Lung (tissue), 12 donors: Measurements from ENCODE around the gene NTRK2. TPM values are rescaled to one million over a fixed set of nuclear protein-coding genes. Genes with fewer than 3 reads are reported as not detected.

Experiments used
- ATAC-seq: fragments of 200-7000 bp; cut with Tn5 transposase; one replicate; pipeline ENCODE4 v1.9.1; 2020; ENCODE audit warnings: moderate number of reproducible peaks; ENCODE audit not compliant: insufficient read depth, low FRiP score
- DNase-seq, 3 donors: peaks; one replicate each; pipeline ENCODE4 v3.0.0-alpha.2; 2013 to 2017
- H3K27ac ChIP-seq, 2 donors: one replicate each; pipeline ENCODE4 v1.5.1; 2013; ENCODE audit warnings: mild to moderate bottlenecking in 2 of 2, moderate library complexity in 2 of 2, control low read depth in 1 of 2, inconsistent platforms in 1 of 2, low read depth in 1 of 2, low read length in 1 of 2
- H3K27me3 ChIP-seq, 3 donors: one replicate each; pipeline ENCODE4 v1.5.1; 2013; ENCODE audit warnings: low read length in 2 of 3; ENCODE audit not compliant: control insufficient read depth in 3 of 3, insufficient read depth in 3 of 3
- H3K36me3 ChIP-seq, 4 donors: one replicate each; pipeline ENCODE4 v1.5.1; 2013; ENCODE audit warnings: low read length in 4 of 4, mild to moderate bottlenecking in 1 of 4, moderate library complexity in 1 of 4; ENCODE audit not compliant: control insufficient read depth in 4 of 4, insufficient read depth in 4 of 4
- H3K4me1 ChIP-seq, 5 donors: one replicate each; pipeline ENCODE4 v1.5.1; 2013; ENCODE audit warnings: low read length in 5 of 5, mild to moderate bottlenecking in 2 of 5, moderate library complexity in 1 of 5; ENCODE audit not compliant: control insufficient read depth in 5 of 5, insufficient read depth in 5 of 5
- H3K4me3 ChIP-seq: one replicate; pipeline ENCODE4 v1.5.1; 2013; ENCODE audit warnings: mild to moderate bottlenecking, control low read depth, moderate library complexity
- H3K9ac ChIP-seq, 2 donors: one replicate each; pipeline ENCODE4 v1.5.1; 2013; ENCODE audit warnings: low read length in 2 of 2, control low read depth in 1 of 2; ENCODE audit not compliant: insufficient read depth in 1 of 2
- H3K9me3 ChIP-seq, 4 donors: one replicate each; pipeline ENCODE4 v1.5.1; 2013; ENCODE audit warnings: low read length in 3 of 4, mild to moderate bottlenecking in 1 of 4, moderate library complexity in 1 of 4; ENCODE audit not compliant: control insufficient read depth in 4 of 4, insufficient read depth in 3 of 4
- WGBS, 2 donors: extraction: QIAGEN DNeasy Blood & Tissue Kit; methylation state at CpG; one replicate each; pipeline ENCODE4 v1.1.7; 2013; 5-methylcytosine and 5-hydroxymethylcytosine counted together
- polyA plus RNA-seq, 2 donors: library from polyadenylated mRNA; stranded (reverse); fragments of 200-250 nt; gene quantifications; one replicate each; pipeline ENCODE4 v1.2.1, GENCODE V29; 2013
- total RNA-seq, 2 donors: library from RNA; depleted of rRNA in 1 of 2; stranded (reverse); fragments of >200 nt in 1 of 2; gene quantifications; one replicate each; pipeline ENCODE4 v1.2.1, GENCODE V29; 2014 to 2021
- TF ChIP-seq, protein P1 (sequence below): IDR thresholded peaks from 2 replicates; pipeline ENCODE4 v1.5.1; 2012; ENCODE audit warnings: mild to moderate bottlenecking; ENCODE audit errors: control extremely low read depth, extremely low read depth
- donor health status: control.
- donor health status: control.
- donor health status: Bipolar disorder and iron deficiency.
- donor health status: healthy.
- donor health status: DM: yes; HTN: yes; CAD: no.

Gene NTRK2
- total and polyA plus RNA-seq, 4 donors: 0.33 to 14.4 (median 3.3) TPM

DNA sequence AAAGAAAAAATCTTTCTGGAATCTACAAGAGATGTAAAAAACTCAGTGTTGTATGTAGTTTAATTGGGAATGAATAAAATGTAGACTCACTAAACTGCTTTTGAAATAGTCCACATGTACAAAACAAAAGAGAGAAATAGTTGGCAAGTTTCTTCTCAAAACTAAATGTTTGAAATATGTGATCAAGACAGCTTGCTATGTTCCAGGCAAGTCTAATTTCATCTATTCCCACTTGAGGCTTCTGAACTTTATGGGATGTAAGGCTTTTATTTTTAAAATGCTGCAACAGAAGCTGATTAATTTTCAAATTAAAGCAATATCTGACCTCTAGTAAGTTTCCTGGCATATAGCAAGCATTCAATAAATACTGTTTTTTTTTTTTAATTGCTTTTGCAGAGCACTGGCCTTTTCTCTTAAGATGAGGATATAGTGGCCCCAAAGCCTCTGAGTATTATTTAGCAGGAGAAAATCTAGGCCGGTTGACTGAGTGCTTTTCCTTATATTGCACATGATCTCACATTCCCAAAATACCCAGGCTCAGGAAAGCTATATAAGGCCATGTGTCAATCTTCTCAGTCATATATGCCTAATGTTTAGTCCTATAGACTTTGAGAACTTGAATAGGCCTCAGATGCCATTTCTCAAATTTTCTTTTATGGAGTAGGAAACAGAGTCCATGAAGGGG, 183.2 kb downstream of the NTRK2 start:
- ATAC-seq (no peak), DNase-seq (no peak)
- Histone ChIP-seq H3K4me1 (peaks cover 0 to 6% (median 5%) of the 10 kb centered on the region in 5 donors), H3K27me3 (peaks cover 0 to 4% (median 0%) of the 10 kb centered on the region in 3 donors), H3K27ac (no peak overlapping the region), H3K9ac (no peak overlapping the region), H3K9me3 (no peaks in the 10 kb centered on the region), H3K4me3 (no peak overlapping the region), H3K36me3 (no peaks in the 10 kb centered on the region)
- TF ChIP-seq, protein P1, sequence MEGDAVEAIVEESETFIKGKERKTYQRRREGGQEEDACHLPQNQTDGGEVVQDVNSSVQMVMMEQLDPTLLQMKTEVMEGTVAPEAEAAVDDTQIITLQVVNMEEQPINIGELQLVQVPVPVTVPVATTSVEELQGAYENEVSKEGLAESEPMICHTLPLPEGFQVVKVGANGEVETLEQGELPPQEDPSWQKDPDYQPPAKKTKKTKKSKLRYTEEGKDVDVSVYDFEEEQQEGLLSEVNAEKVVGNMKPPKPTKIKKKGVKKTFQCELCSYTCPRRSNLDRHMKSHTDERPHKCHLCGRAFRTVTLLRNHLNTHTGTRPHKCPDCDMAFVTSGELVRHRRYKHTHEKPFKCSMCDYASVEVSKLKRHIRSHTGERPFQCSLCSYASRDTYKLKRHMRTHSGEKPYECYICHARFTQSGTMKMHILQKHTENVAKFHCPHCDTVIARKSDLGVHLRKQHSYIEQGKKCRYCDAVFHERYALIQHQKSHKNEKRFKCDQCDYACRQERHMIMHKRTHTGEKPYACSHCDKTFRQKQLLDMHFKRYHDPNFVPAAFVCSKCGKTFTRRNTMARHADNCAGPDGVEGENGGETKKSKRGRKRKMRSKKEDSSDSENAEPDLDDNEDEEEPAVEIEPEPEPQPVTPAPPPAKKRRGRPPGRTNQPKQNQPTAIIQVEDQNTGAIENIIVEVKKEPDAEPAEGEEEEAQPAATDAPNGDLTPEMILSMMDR: no peak
- WGBS, 2 donors: 78 to 96% methylated on average over 1 of the region's 1 CpG

DNA sequence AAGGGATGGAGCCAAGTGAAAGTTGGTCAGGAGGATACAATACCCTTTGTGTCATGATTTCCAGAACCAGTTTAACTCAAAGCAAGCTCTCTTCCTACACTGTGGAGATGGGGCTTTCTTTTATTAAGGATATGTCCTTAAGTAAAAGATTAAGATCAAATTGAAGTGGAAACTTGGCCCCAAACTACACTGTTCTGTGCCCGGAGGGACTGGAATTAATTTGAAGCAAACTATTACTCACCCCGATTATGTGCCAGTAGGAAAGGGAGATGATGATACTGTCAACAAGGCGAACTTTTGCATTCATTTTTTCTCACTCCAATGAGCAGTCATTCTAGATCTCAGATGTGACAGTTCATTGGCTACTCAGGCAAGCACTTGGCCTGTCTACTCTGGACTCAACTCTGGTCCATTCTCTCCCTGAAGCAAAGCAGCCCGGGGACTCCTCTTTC, 186.7 kb downstream of the NTRK2 start:
- Histone ChIP-seq H3K27me3 (peaks cover 0 to 2% (median 0%) of the 10 kb centered on the region in 3 donors), H3K9ac (no peak overlapping the region), H3K36me3 (no peaks in the 10 kb centered on the region), H3K4me3 (no peak overlapping the region), H3K4me1 (peaks cover 0 to 6% (median 4%) of the 10 kb centered on the region in 5 donors), H3K27ac (no peak overlapping the region), H3K9me3 (no peaks in the 10 kb centered on the region)
- ATAC-seq (no peak), DNase-seq (no peak)
- 66 to 83% methylated on average over 4 of the region's 4 CpGs for WGBS, 2 donors
- TF ChIP-seq, protein P1: no peak

DNA sequence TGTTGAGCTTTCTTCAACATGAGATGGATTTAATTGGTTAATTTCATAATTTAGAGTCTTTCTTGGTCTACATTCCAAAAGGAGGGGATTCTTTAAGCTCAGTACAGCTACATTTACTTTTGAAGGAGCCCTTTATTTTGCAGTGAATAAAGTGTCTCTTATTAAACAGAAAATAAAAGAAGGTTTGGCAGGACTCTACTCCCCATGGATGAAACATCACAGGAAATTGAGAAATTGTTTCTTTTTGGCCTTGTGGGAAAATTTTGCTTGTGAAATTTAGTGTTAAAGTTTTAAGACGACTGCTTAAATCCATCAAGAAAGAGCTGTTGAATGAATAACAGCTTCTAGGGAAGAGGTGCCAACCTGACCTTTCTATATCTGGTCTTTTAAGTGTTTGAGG, 187.7 kb downstream of the NTRK2 start:
- WGBS, 2 donors: 65 to 82% methylated on average over 1 of the region's 1 CpG
- DNase-seq (no peak), ATAC-seq (no peak)
- Histone ChIP-seq H3K27ac (no peak overlapping the region), H3K36me3 (no peaks in the 10 kb centered on the region), H3K4me3 (no peak overlapping the region), H3K4me1 (peaks cover 0 to 6% (median 4%) of the 10 kb centered on the region in 5 donors), H3K27me3 (peaks cover 0 to 7% (median 0%) of the 10 kb centered on the region in 3 donors), H3K9me3 (no peaks in the 10 kb centered on the region), H3K9ac (no peak overlapping the region)
- TF ChIP-seq, protein P1: no peak

DNA sequence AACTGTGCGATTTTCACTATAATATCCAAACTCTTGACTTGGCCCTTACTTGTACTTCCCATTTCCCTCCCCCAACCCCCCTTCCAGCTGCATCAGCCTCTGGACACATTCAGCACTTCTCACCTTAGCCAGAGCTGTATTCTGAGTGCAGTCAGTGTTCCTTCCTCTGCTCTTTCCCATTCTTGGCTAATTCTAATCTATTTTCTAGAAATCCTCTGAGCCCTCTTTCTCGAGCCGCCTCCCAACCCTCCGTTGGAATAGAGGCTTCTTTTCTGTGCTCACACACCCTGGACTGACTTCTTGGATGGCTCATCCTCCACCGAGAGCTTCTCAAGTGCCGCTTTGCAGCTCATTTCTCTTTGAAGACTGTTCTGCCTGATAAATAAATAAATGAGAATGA, 188.8 kb downstream of the NTRK2 start:
- H3K27me3 ChIP-seq: peaks cover 0 to 7% (median 0%) of the 10 kb centered on the region in 3 donors
- no peak for ATAC-seq

More for the DNA sequence above, 188.8 kb downstream of the NTRK2 start:
- TF ChIP-seq, protein P1: no peak
- no peak overlapping the region for H3K4me3 ChIP-seq
- H3K9me3 ChIP-seq: no peaks in the 10 kb centered on the region
- H3K36me3 ChIP-seq: no peaks in the 10 kb centered on the region
- no peak overlapping the region for H3K27ac ChIP-seq
- H3K9ac ChIP-seq: no peak overlapping the region
- H3K4me1 ChIP-seq: peaks cover 0 to 7% (median 3%) of the 10 kb centered on the region in 5 donors
- DNase-seq: no peak
- 74 to 76% methylated on average over 6 of the region's 6 CpGs for WGBS, 2 donors
